Measurements from ENCODE around the gene LRRC37B.
"Not testable (repeated sequence)": the region's sequence is repeated elsewhere in the genome, so short reads cannot be mapped to it uniquely, and the experiment has no call there.

The LRRC37B gene

GRCh38 chr17:32033223-32033622 lies 26.0 kb downstream of the LRRC37B start:
- no peak for DNase-seq (ENCODE audit: low read depth)
- no peak for TF ChIP-seq CTCF (IDR thresholded peaks at IDR 0.05; ENCODE audit: insufficient read depth, low read depth, low read length, missing control alignments)
- H3K4me3 ChIP-seq (ENCODE audit: low read length) = no peak overlapping the region

GRCh38 chr17:32033812-32034211 lies 26.6 kb downstream of the LRRC37B start:
- DNase-seq (ENCODE audit: low read depth); H3K4me3 ChIP-seq (ENCODE audit: low read length): not testable (repeated sequence)

- not testable (repeated sequence) for H3K4me3 ChIP-seq (ENCODE audit: low read length); DNase-seq (ENCODE audit: low read depth)
Measured at GRCh38 chr17:32040246-32040645, 33.1 kb downstream of the LRRC37B start.

- not testable (repeated sequence) for DNase-seq (ENCODE audit: low read depth); H3K4me3 ChIP-seq (ENCODE audit: low read length)
Measured at GRCh38 chr17:32041306-32041875, 34.2 kb downstream of the LRRC37B start.

GRCh38 chr17:32042266-32042665 lies 35.1 kb downstream of the LRRC37B start:
- H3K4me3 ChIP-seq (ENCODE audit: low read length); DNase-seq (ENCODE audit: low read depth): not testable (repeated sequence)

- H3K4me3 ChIP-seq (ENCODE audit: low read length) = not testable (repeated sequence)
- DNase-seq (ENCODE audit: low read depth) = peak; percentile 60
Measured at GRCh38 chr17:32045611-32046010, 38.4 kb downstream of the LRRC37B start.

GRCh38 chr17:32047663-32048062 lies 40.5 kb downstream of the LRRC37B start:
- not testable (repeated sequence) for DNase-seq (ENCODE audit: low read depth); H3K4me3 ChIP-seq (ENCODE audit: low read length)

GRCh38 chr17:32054985-32055384 lies 47.8 kb downstream of the LRRC37B start:
- DNase-seq (ENCODE audit: low read depth) = peak; percentile 19
- H3K4me3 ChIP-seq (ENCODE audit: low read length) = not testable (repeated sequence)

- DNase-seq (ENCODE audit: low read depth); H3K4me3 ChIP-seq (ENCODE audit: low read length): not testable (repeated sequence)
Measured at GRCh38 chr17:32055425-32055824, 48.2 kb downstream of the LRRC37B start.

GRCh38 chr17:32056500-32056899 lies 49.3 kb downstream of the LRRC37B start:
- DNase-seq (ENCODE audit: low read depth) = not testable (repeated sequence)

GRCh38 chr17:32057460-32058105 lies 50.4 kb downstream of the LRRC37B start:
- H3K4me3 ChIP-seq (ENCODE audit: low read length) = not testable (repeated sequence)

More at GRCh38 chr17:32056500-32056899, 49.3 kb downstream of the LRRC37B start:
- H3K4me3 ChIP-seq (ENCODE audit: low read length) = not testable (repeated sequence)

GRCh38 chr17:32060695-32061094 lies 53.5 kb downstream of the LRRC37B start:
- not testable (repeated sequence) for DNase-seq (ENCODE audit: low read depth); H3K4me3 ChIP-seq (ENCODE audit: low read length)

More at GRCh38 chr17:32057460-32058105, 50.4 kb downstream of the LRRC37B start:
- not testable (repeated sequence) for DNase-seq (ENCODE audit: low read depth)

GRCh38 chr17:32061840-32062239 lies 54.7 kb downstream of the LRRC37B start:
- H3K4me3 ChIP-seq (ENCODE audit: low read length); DNase-seq (ENCODE audit: low read depth): not testable (repeated sequence)

GRCh38 chr17:32064091-32064490 lies 56.9 kb downstream of the LRRC37B start:
- H3K4me3 ChIP-seq (ENCODE audit: low read length); DNase-seq (ENCODE audit: low read depth): not testable (repeated sequence)

GRCh38 chr17:32066123-32066680 lies 59.0 kb downstream of the LRRC37B start:
- DNase-seq (ENCODE audit: low read depth) = not testable (repeated sequence)

More at GRCh38 chr17:32066123-32066680, 59.0 kb downstream of the LRRC37B start:
- not testable (repeated sequence) for H3K4me3 ChIP-seq (ENCODE audit: low read length)

All from epithelial cell of esophagus (primary cell).